ENCODE measurements around the gene DBNDD1. TPM values are rescaled to one million over a fixed set of nuclear protein-coding genes. Genes with fewer than 3 reads are reported as not detected.
"Not testable (repeated sequence)": the region's sequence is repeated elsewhere in the genome, so short reads cannot be mapped to it uniquely, and the experiment has no call there.

The DBNDD1 gene
- total RNA-seq, 4 donors from 2014 or later = 7.4 to 12.8 (median 10.3) TPM

DNA sequence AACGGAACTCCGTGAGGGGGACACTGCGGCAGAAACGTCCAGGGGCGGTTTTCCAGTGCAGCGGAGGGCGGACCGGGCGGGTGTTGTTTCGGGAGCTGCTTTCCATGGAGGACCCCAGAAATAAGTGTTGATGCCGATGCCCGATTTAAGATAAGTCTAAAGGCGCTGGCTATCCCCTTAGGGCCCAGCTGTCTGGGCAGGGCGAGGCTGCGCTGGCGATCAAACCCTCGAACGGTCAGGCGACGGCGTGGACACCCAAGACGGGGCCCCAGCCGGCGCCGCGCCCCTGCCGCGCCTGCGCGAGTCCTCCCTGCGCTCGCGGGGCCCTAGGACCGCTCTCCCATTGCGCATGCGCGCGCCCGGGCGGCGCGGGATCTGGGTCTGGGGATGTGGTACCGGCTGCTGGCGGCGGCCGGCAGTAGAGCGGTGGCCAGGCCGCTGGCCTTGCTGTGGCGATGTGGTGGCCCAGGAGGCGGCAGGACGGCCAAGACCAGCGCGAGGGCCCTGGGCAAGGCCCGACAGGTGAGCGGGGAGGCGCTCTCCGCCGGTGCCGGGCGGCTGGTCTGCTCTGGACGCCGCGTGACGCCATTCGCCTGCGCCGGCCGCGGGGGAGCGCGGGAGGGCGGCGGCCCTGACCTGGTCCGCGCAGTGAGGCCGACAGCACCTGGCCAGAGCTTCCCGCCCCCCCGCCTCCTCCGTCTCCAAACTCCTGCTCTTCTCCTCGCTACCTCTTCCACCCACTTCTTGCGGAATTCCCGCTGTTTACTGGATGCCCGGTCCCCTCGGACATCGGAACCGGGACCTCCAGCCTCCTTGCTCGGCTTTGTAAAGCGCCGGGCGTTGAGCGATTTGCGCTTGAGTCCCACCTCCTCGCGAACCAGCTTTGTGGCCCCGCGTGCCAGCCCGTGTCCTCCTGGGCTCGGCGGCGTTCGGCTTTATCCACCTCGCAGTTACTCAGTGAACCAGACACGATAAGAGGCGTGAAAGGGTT lies 46.7 kb downstream of the DBNDD1 start:
- TF ChIP-seq POLR2A (IDR thresholded peaks at IDR 0.05) = peak in 1 of 2 donors; percentile 88
- TF ChIP-seq, protein P1, sequence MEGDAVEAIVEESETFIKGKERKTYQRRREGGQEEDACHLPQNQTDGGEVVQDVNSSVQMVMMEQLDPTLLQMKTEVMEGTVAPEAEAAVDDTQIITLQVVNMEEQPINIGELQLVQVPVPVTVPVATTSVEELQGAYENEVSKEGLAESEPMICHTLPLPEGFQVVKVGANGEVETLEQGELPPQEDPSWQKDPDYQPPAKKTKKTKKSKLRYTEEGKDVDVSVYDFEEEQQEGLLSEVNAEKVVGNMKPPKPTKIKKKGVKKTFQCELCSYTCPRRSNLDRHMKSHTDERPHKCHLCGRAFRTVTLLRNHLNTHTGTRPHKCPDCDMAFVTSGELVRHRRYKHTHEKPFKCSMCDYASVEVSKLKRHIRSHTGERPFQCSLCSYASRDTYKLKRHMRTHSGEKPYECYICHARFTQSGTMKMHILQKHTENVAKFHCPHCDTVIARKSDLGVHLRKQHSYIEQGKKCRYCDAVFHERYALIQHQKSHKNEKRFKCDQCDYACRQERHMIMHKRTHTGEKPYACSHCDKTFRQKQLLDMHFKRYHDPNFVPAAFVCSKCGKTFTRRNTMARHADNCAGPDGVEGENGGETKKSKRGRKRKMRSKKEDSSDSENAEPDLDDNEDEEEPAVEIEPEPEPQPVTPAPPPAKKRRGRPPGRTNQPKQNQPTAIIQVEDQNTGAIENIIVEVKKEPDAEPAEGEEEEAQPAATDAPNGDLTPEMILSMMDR (IDR thresholded peaks at IDR 0.05) = peak in 2 of 6 experiments; percentile 7 to 33
- Histone ChIP-seq H3K9me3 (no peaks in the 10 kb centered on the region), H3K36me3 (no peaks in the 10 kb centered on the region), H3K27ac (peak overlapping the region; percentile 91 to 94 (median 93)), H3K4me3 (replicated peaks in 1 of 3) (peak overlapping the region; percentile 53 to 99 (median 88)), H3K27me3 (no peaks in the 10 kb centered on the region), H3K4me1 (peaks cover 16 to 20% of the 10 kb centered on the region in 2 donors)
- intact Hi-C loops (cut with DNase I) = no loop called here
- WGBS, 2 donors = 0 to 2% methylated on average over 36 to 41 of the region's 104 CpGs
- peak; percentile 90 to 93 for DNase-seq

DNA sequence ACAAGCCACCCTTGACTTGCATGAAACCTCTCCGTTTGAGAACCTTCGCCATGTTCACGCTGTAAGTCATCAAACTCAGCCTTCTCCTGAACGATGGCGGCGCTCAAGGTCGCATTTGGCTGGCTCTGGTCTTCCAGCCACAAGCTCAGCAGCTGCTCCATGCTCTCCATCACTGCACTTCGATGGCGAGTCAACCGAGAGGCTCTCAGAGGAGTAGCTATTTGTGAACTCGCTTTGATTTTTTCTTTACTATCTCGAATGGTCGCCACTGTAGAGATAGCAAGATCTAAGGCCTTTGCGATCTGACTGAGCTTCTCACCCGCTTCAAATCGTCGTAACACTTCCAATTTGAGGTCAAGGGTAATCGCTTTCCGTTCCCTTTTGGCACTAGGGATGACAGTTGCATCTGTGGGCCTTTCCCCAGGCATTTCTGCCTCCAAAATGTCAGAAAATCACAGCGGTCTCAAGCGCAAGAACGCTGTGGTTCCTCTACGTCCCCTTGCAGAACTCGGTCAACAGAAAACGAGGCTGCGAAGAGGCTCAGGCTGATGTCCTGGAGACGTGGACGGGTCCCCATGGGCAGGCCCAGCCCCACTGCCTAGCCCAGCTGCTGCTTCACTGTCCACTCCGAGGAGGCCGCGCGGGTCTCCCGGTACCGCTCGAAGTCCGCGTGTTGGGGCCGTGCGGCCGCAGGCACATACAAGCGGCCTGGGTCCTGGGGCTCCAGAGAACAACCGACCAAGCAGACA lies 47.6 kb downstream of the DBNDD1 start:
- Histone ChIP-seq H3K36me3 (no peaks in the 10 kb centered on the region), H3K9me3 (no peaks in the 10 kb centered on the region), H3K4me1 (peaks cover 16 to 20% of the 10 kb centered on the region in 2 donors), H3K4me3 (replicated peaks in 1 of 3) (peak overlapping the region; percentile 53 to 99 (median 88)), H3K27ac (peak overlapping the region; percentile 91 to 94 (median 93)), H3K27me3 (no peaks in the 10 kb centered on the region)
- 60 to 71% methylated on average over 20 to 27 of the region's 42 CpGs for WGBS, 2 donors
- peak; percentile 20 to 32 for DNase-seq
- intact Hi-C loops (cut with DNase I) = no loop called here
- TF ChIP-seq, protein P1 (IDR thresholded peaks at IDR 0.05) = no peak
- TF ChIP-seq POLR2A (IDR thresholded peaks at IDR 0.05) = no peak

DNA sequence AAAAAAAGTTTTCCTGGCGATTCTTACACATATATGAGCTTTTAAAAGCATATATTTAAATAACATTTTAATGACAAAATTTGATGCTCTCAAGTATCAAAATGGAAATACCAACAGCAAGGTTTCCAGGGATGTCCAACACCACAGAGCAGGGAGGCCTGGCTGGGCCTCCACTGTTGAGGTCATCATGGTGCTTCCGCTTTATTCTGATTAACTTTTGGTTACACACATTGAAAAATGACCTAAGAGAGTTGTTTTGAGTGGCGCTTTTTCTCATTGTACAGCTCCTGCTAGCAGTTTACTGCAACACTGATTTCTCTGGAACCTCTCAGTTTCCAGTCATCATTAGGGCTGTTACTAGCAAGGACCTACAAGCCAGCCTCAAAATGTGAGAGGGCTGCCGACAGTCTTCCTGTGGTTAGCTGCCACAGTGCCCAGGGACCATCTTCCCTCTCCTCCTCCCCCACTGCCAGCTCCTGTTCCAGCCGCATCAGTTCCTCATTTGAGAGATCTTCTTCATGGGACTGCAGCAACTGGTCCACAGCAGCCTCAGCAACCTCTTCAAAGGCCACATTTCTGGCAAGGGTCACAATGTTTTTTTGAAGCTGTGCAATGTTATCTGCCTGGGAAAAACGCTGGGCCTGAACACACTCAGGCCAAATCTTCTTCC lies 49.4 kb downstream of the DBNDD1 start:
- TF ChIP-seq, protein P1 (IDR thresholded peaks at IDR 0.05) = no peak
- no peak for TF ChIP-seq POLR2A (IDR thresholded peaks at IDR 0.05)
- no peak overlapping the region for H3K4me3 ChIP-seq (replicated peaks in 1 of 3)
- H3K27me3 ChIP-seq = no peaks in the 10 kb centered on the region
- peaks cover 16 to 20% of the 10 kb centered on the region in 2 donors for H3K4me1 ChIP-seq
- no peak for DNase-seq
- no peak overlapping the region for H3K27ac ChIP-seq
- no peaks in the 10 kb centered on the region for H3K36me3 ChIP-seq
- WGBS, 2 donors = 90 to 93% methylated on average over 6 of the region's 6 CpGs
- intact Hi-C loops (cut with DNase I) = no loop called here
- H3K9me3 ChIP-seq = no peaks in the 10 kb centered on the region

DNA sequence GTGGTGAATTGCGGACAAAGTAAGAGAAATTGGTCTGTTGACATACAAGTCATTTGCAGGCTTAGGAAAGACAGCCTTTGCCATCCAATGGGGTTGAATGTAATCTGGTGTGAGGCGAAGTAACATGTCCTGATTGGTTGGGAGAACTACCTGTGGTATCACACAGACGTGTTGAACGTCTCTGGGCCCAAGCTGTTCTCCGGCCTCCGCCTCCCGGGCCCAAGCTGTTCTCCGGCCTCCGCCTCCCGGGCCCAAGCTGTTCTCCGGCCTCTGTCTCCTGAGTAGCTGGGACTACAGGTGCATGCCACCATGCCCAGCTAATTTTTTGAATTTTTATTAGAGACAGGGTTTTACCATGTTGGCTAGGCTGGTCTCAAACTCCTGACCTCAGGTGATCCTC lies 51.2 kb downstream of the DBNDD1 start:
- H3K36me3 ChIP-seq; H3K27ac ChIP-seq; H3K9me3 ChIP-seq; DNase-seq; intact Hi-C loops (cut with DNase I); H3K27me3 ChIP-seq; H3K4me3 ChIP-seq (replicated peaks in 1 of 3): not testable (repeated sequence)
- H3K4me1 ChIP-seq = peaks cover 13% of the 10 kb centered on the region in 2 donors
- 89 to 90% methylated on average over 11 of the region's 11 CpGs for WGBS, 2 donors

DNA sequence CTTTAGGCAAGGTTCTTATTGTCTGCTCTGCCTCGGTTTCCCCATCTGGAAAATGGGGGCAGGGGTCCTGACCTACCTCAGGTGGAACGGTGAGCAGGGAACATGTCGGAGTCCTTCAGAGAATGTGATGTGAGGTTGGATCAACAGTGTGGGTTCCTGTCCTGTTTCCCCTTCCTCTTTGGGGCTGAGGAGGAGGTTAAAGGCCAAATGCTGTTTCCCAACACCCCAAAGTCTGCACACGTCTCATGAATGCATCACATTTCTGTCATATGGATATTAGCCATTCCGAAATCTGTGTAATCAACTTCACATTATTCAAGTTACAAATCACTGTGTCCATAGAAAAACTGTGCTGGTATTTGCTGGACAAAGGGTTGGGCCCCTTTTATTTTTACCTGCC lies 51.8 kb downstream of the DBNDD1 start:
- H3K27me3 ChIP-seq; H3K9me3 ChIP-seq; DNase-seq; H3K4me3 ChIP-seq (replicated peaks in 1 of 3); H3K36me3 ChIP-seq; intact Hi-C loops (cut with DNase I); H3K27ac ChIP-seq: not testable (repeated sequence)
- peaks cover 13% of the 10 kb centered on the region in 2 donors for H3K4me1 ChIP-seq
- WGBS, 2 donors = 94 to 96% methylated on average over 5 of the region's 5 CpGs

Data from thyroid gland (tissue), 4 donors.